ENCODE data around the gene CLIC3.

The CLIC3 gene

GRCh38 chr9:136997830-136998234 lies 1.5 kb upstream of the CLIC3 start:
- no peak overlapping the region for H3K4me3 ChIP-seq (ENCODE audit: low read depth, low read length)
- TF ChIP-seq CTCF (IDR thresholded peaks at IDR 0.05; ENCODE audit: insufficient read depth, low read depth, low read length, missing control alignments) = no peak
- DNase-seq (ENCODE audit: low read depth) = peak; percentile 44

- no peak overlapping the region for H3K4me3 ChIP-seq (ENCODE audit: low read depth, low read length)
- DNase-seq (ENCODE audit: low read depth) = no peak
- TF ChIP-seq CTCF (IDR thresholded peaks at IDR 0.05; ENCODE audit: insufficient read depth, low read depth, low read length, missing control alignments) = no peak
These were observed 1.0 kb upstream of the CLIC3 start for GRCh38 chr9:136997371-136997770.

- no peak for TF ChIP-seq CTCF (IDR thresholded peaks at IDR 0.05; ENCODE audit: insufficient read depth, low read depth, low read length, missing control alignments)
- no peak overlapping the region for H3K4me3 ChIP-seq (ENCODE audit: low read depth, low read length)
- no peak for DNase-seq (ENCODE audit: low read depth)
These were observed 526 bp downstream of the CLIC3 start for GRCh38 chr9:136995772-136996311.

- no peak for TF ChIP-seq CTCF (IDR thresholded peaks at IDR 0.05; ENCODE audit: insufficient read depth, low read depth, low read length, missing control alignments)
- H3K4me3 ChIP-seq (ENCODE audit: low read depth, low read length) = no peak overlapping the region
These were observed 1.0 kb downstream of the CLIC3 start for GRCh38 chr9:136995362-136995761.

GRCh38 chr9:136994888-136995230 lies 1.5 kb downstream of the CLIC3 start:
- DNase-seq (ENCODE audit: low read depth) = no peak
- H3K4me3 ChIP-seq (ENCODE audit: low read depth, low read length) = no peak overlapping the region
- TF ChIP-seq CTCF (IDR thresholded peaks at IDR 0.05; ENCODE audit: insufficient read depth, low read depth, low read length, missing control alignments) = no peak

More at GRCh38 chr9:136995362-136995761, 1.0 kb downstream of the CLIC3 start:
- no peak for DNase-seq (ENCODE audit: low read depth)

- no peak for TF ChIP-seq CTCF (IDR thresholded peaks at IDR 0.05; ENCODE audit: insufficient read depth, low read depth, low read length, missing control alignments)
- DNase-seq (ENCODE audit: low read depth) = no peak
- H3K4me3 ChIP-seq (ENCODE audit: low read depth, low read length) = no peak overlapping the region
These were observed 2.0 kb downstream of the CLIC3 start for GRCh38 chr9:136994180-136994887.

Measured in GM12865 (cell line).